HL-60 (cell line): ENCODE results near the gene CNFN.

Source experiments
- CTCF ChIP-seq: IDR thresholded peaks from one replicate; pipeline ENCODE4 v1.5.1; 2011; ENCODE audit warnings: low read length, control low read depth, inconsistent platforms; ENCODE audit not compliant: insufficient read depth
- GABPA ChIP-seq: IDR thresholded peaks from 2 replicates; pipeline ENCODE4 v1.6.1; 2012; ENCODE audit warnings: low read depth
- POLR2AphosphoS5 ChIP-seq: IDR thresholded peaks from 2 replicates; pipeline ENCODE4 v1.6.1; 2012; ENCODE audit warnings: low read depth
- REST ChIP-seq: IDR thresholded peaks from 2 replicates; pipeline ENCODE4 v1.6.1; 2012; ENCODE audit warnings: low read depth; ENCODE audit not compliant: insufficient replicate concordance
- SPI1 ChIP-seq: IDR thresholded peaks from 2 replicates; pipeline ENCODE4 v1.6.1; 2012; ENCODE audit warnings: low read depth, mild to moderate bottlenecking, borderline replicate concordance

- TF ChIP-seq CTCF (no peak), GABPA (no peak), POLR2AphosphoS5 (no peak), REST (no peak), SPI1 (no peak)
Measured at GRCh38 chr19:42400404-42400803, 10.3 kb upstream of the CNFN start.
